NCI-H2227 (cell line): ENCODE measurements around the gene URGCP.
"Not testable (repeated sequence)": the region's sequence is repeated elsewhere in the genome, so short reads cannot be mapped to it uniquely, and the experiment has no call there.

Source experiments
- DNase-seq: peaks from one replicate; lab custom pipeline; 2025; ENCODE audit not compliant: unreplicated experiment; lab: John Stamatoyannopoulos, UW

URGCP gene

GRCh38 chr7:43922726-43923125 lies 16.3 kb upstream of the URGCP start:
- DNase-seq, result no peak

GRCh38 chr7:43921423-43921822 lies 15.0 kb upstream of the URGCP start:
- DNase-seq, result no peak

DNA sequence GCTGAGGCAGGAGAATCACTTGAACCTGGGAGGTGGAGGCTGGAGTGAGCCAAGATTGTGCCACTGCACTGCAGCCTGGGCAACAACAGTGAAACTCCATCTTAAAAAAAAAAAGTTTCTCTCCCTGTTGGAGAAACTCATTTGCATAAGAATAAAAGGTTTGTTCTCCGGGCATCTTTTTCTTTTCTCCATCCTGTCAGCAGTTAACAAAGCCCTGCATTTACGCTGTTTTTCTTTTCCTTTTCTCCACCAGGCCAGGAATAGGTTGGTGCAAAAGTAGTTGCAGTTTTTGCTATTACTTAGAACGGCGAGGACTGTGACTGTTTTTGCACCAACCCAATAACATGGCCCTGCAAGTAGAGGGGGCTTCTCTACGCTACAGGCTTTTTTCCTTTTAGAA lies 9.5 kb upstream of the URGCP start:
- no peak for DNase-seq

GRCh38 chr7:43914795-43915194 lies 8.4 kb upstream of the URGCP start:
- DNase-seq, result no peak

DNA sequence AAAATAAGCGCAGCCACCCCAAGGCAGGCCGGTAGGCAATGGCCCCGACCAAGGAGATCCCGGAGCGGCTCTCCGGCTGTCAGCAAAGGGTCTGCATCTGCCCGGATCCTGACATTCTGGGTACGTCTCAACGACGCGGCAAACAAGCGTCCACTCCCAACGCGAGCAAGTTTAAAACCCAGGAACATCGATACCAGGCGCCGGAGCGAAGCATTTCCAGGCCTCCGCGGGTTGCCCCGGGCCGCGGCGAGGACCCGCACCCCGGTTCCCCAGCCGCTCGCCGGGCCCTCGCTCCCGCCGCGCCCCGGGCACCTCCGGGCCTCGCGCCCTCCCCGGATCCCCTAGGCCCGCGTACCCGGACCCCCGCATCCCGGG lies 453 bp downstream of the URGCP start:
- peak; percentile 54 for DNase-seq

DNA sequence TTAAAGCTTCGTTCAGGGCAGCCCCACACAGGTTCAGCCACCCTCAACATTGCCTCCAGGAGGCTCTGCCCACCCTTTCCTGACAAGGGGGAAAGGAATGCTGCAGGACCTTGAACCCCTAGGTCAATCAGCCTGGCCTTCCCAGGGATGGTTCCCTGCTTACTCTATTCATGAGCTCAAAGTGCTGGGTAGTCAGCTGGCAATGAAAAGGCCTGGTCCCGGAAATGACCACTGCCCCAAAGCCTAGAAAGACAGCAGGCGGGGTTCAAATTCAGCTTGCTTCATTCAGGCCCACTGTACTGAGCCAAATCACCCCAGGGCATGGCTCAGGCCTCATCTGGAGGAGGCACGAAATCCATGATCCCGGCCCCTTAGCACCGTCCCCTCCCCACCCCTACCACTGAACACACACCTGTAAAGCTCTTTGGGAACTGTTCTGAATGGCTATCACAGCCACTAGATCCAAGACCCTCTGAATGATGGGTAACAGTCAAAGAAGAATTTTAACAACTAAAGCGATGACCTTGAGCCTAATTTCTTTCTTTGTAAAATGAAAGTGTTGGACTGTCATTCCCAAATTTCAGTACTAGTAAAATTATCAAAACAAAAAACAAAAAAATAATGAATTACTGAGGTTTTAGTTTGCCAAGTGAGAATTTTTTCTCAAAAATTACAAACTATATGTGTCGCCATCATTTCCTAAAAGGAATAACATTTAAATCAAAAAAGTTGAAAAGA lies 1.0 kb downstream of the URGCP start:
- DNase-seq, result no peak

DNA sequence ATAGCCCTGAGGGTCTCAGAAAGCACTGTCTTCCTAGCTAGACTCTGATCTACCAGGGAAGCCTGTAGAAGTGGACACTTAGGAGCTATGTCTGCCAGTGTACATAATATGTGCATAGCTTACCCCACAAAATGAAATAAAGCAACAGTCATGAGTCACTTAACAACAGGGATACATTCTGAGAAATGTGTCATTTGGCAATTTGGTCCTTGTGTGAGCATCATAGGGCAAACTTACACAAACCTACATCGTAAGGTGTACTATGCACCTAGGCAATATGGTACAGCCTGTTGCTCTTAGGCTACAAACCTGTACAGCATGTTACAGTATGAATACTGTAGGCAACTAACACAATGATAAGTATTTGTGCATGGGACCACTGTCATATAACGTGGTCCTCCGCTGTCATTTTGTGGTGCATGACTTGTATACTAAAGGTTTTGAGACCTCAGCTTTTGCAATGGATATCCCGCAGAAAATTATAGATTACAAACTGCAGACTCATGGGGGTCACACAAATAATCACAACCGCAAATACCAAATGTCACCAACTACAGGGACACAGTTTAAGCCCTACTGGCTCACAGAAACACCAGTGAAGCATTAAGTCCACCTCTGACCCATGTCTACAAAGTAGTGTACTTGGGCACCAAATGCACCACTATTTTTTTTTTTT lies 1.7 kb downstream of the URGCP start:
- no peak for DNase-seq

GRCh38 chr7:43902542-43903054 lies 3.8 kb downstream of the URGCP start:
- DNase-seq, result no peak

DNA sequence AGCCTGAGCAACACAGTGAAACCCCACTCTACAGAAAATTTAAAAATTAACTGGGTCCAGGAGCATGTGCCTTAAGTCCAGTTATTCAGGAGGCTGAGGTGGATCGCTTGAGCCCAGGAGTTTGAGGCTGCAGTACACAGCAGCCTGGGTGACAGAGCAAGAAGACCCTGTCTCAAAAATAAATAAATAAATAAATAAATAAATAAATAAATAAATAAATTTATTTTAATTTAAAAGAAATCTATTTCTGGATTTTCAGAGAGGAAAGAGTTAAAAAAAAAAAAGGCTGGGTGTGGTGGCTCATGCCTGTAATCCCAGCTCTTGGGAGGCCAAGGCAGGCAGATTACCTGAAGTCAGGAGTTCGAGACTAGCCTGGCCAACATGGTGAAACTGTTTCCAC lies 7.8 kb downstream of the URGCP start:
- not testable (repeated sequence) for DNase-seq

GRCh38 chr7:43895847-43896415 lies 10.5 kb downstream of the URGCP start:
- DNase-seq, result no peak

- DNase-seq, result no peak
These were observed 15.1 kb downstream of the URGCP start for GRCh38 chr7:43891069-43891955.

GRCh38 chr7:43890468-43890867 lies 15.9 kb downstream of the URGCP start:
- no peak for DNase-seq

DNA sequence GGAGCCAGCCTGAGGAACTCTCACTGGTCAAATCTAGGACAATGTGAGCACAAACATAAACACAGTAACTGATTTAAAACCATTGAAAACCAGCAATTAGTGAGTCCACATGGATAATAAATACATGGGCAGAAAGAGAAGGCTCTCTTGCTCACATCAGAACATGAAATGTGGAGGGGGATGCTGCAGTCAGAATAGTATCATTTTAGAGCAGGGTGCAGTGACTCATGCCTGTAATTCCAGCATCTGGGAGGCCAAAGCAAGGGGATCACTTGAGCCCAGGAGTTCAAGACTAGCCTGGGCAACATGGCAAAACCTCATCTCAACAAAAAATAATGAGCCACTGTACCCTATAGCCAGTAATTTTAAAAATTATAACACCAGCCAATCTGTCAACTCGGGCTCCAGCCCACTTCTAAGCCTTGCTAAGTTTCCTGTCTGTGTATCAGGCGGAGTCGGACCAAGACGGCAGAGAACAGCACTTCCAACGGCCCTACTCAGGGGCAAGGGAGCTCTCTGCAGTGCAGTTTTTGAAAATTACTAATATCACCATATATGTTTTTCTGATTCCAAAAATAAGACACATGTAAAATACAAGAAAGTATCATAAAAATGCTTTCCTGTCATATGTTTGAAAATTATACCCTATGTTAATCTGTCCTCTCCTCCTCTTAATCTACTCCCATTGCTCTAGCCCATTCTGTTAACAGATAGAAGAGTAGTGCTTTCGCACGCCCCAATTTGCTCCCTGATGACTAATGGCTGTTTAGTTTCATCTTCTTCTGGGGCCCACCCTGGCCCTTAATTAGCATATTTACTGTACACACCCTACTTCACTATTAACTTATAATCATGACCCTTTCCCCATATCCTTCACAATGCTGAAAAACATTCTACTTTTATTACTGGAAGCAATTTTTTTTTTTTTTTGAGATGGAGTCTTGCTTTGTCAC lies 17.1 kb downstream of the URGCP start:
- no peak for DNase-seq

- DNase-seq, result no peak
These were observed 21.8 kb downstream of the URGCP start for GRCh38 chr7:43884617-43885016.

DNA sequence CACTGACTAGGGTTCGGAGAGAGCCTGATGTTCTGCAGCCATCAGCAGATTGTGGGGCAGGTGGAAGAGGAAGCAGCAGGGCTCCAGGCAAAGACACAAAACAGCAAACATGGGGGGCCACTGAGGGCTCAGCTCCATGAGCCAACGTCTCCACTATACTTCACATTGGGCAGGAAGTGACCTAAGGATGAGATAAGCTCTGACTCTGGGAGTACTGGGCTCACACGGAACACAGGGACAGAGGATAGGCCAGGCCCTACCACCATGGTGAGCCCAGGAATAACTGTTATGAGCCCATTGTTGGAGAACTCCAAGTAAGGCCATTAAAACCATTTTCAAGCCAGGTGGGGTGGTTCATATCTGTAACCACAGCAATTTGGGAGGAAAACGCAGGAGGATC lies 22.2 kb downstream of the URGCP start:
- DNase-seq, result no peak

DNA sequence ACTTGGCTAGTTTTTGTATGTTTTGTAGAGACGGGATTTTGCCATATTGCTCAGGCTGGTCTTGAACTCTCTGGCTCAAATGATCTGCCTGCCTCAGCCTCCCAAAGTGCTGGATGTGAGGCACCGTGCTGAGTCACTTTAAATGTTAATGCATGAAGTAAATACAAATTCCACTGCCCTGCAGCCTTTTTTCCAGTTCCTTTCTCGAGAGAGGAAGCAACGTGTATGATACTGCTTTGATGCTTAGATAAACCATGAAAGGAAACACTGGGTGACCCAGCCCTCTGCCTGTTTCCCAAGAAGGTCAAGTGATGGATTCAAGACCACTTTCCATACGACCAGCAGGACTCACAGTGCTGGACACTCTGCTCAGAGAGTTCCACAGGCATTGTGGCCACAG lies 25.8 kb downstream of the URGCP start:
- no peak for DNase-seq

GRCh38 chr7:43879477-43879876 lies 26.9 kb downstream of the URGCP start:
- no peak for DNase-seq

GRCh38 chr7:43878867-43879266 lies 27.5 kb downstream of the URGCP start:
- no peak for DNase-seq

DNA sequence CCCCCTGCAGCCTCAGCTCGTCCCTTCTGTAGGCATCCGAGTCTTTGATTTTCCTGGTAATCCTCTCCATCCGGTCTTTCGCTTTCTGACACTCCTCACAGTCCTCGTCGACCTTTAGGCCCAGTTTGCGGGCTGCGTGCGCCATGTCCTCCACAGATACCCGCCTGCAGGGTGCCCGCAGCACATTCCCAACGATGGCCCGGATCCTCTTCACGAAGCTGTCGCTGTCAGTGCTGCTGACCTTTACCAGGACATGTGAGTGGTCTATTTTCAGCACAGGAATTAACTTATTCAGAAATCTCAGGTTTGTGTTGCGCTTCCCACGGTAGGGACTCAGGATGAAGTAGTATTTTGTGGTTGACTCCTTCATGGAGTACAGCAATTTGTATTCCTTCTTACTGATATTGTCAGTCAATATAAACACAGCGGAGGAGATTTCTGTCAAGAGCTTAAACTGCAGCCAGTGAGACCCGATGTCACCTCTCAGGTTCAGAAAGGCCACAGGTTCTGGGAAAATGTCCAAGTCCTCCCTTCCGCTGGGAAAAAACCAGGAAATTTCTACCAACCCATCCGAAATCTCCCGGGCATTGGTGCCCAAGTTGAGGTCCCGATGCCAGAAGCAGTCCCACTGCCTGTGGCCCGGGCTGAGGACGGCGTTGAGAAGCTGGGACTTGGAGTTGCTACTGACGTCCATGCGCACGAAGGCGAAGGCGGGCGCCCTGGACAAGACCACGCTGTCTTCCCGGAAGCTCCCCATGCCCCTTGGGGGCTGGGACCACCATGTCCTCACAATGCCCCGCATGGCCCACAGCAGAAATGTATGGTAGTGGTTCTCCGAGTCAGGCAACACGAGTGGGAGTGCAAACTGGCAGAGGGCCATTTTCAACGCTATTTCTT lies 28.2 kb downstream of the URGCP start:
- no peak for DNase-seq
